HepG2 (cell line): ENCODE data around the gene STX4. TPM values are rescaled to one million over a fixed set of nuclear protein-coding genes. Genes with fewer than 3 reads are reported as not detected.

Experiments
- ATAC-seq: fragments of 200-7000 bp; cut with Tn5 transposase; 3 replicates; pipeline ENCODE4 v1.9.1; 2020; ENCODE audit warnings: mild to moderate bottlenecking, moderate library complexity
- BruUV-seq: library from RNA; stranded (reverse); fragments of 400-500 nt; replicated peaks from 2 replicates; lab custom pipeline; 2021; lab: Mats Ljungman, UMichigan
- CTCF ChIA-PET: fragments of 300-600 bp; formaldehyde crosslinking; extraction: SDS; loops from one replicate; lab custom pipeline; 2021; ENCODE audit warnings: low total read pairs, inconsistent platforms, low intra/inter-chr PET ratio; lab: Yijun Ruan, JAX
- POLR2A ChIA-PET: fragments of 350-600 bp; sonication (Branson Sonifier 250); formaldehyde crosslinking; loops from one replicate; lab custom pipeline; 2020; ENCODE audit warnings: antibody characterized with exemption, inconsistent platforms; lab: Yijun Ruan, JAX
- DNase-seq: peaks from one replicate; pipeline ENCODE4 v3.0.0-alpha.2; 2015; ENCODE audit warnings: low spot score
- FAIRE-seq: peaks from 3 replicates; lab custom pipeline; 2011; peaks lifted over from hg19 to GRCh38; lab: Jason Lieb, UNC
- H2AFZ ChIP-seq: one replicate; pipeline ENCODE4 v1.6.1; 2011; ENCODE audit warnings: low read length, inconsistent platforms
- H3K27ac ChIP-seq: fragments of 300-600 bp; 3 replicates; pipeline ENCODE4 v1.8.0; 2011; ENCODE audit warnings: mixed run types, mild to moderate bottlenecking, mixed read lengths, low read length, inconsistent platforms; ENCODE audit not compliant: insufficient read depth; ENCODE audit errors: extremely low read length
- H3K27me3 ChIP-seq, 2 experiments: fragments of 200-600 bp in 1 of 2; 2 replicates in 1 of 2; 3 replicates in 1 of 2; pipeline versions ENCODE4 v1.6.0 to v1.8.0; 2011; ENCODE audit warnings: low read length in 2 of 2, mild to moderate bottlenecking in 2 of 2, moderate library complexity in 2 of 2, inconsistent platforms in 1 of 2; ENCODE audit not compliant: insufficient read depth in 2 of 2, control insufficient read depth in 1 of 2
- H3K36me3 ChIP-seq, 2 experiments: fragments of 200-600 bp in 1 of 2; replicated peaks in 1 of 2; 2 replicates in 1 of 2; 3 replicates in 1 of 2; pipeline versions ENCODE4 v1.5.1 to v1.8.0; 2011; ENCODE audit warnings: low read length in 2 of 2, inconsistent platforms in 1 of 2; ENCODE audit not compliant: insufficient read depth in 2 of 2, control insufficient read depth in 1 of 2
- H3K4me1 ChIP-seq: 2 replicates; pipeline ENCODE4 v1.5.1; 2012; ENCODE audit warnings: low read length, inconsistent platforms; ENCODE audit not compliant: insufficient read depth
- H3K4me2 ChIP-seq: 2 replicates; pipeline ENCODE4 v1.6.0; 2011; ENCODE audit warnings: low read depth, low read length, inconsistent platforms
- H3K4me3 ChIP-seq, 3 experiments: fragments of 200-600 bp in 1 of 3; sonication (generic), shearing (Covaris generic) in 1 of 3; replicated peaks in 1 of 3; 2 replicates each; pipeline ENCODE4 v1.5.1; 2011 to 2016; ENCODE audit warnings: low read length in 3 of 3, inconsistent platforms in 2 of 3, low read depth in 2 of 3, mild to moderate bottlenecking in 2 of 3, control low read depth in 1 of 3, mixed read lengths in 1 of 3; ENCODE audit not compliant: insufficient read depth in 1 of 3
- H3K79me2 ChIP-seq: one replicate; pipeline ENCODE4 v1.6.1; 2011; ENCODE audit warnings: low read length, inconsistent platforms; ENCODE audit not compliant: insufficient read depth
- H3K9ac ChIP-seq: 2 replicates; pipeline ENCODE4 v1.6.0; 2011; ENCODE audit warnings: mild to moderate bottlenecking, low read depth, low read length, inconsistent platforms; ENCODE audit not compliant: insufficient read depth
- H3K9me3 ChIP-seq: 2 replicates; pipeline ENCODE4 v1.5.1; 2012; ENCODE audit warnings: mild to moderate bottlenecking, low read length
- H4K20me1 ChIP-seq: 2 replicates; pipeline ENCODE4 v1.6.0; 2011; ENCODE audit warnings: inconsistent platforms, mild to moderate bottlenecking, low read length, moderate library complexity; ENCODE audit not compliant: insufficient read depth
- FOXJ3 ChIP-seq: sonication (generic); formaldehyde crosslinking; IDR thresholded peaks from 2 replicates; pipeline ENCODE4 v1.4.0; 2020; ENCODE audit warnings: missing genetic modification reagents, mild to moderate bottlenecking, borderline replicate concordance
- MNT ChIP-seq: fragments of 450-650 bp; IDR thresholded peaks from 2 replicates; pipeline ENCODE4 v1.6.1; 2016
- NR1H2 ChIP-seq: sonication (generic); formaldehyde crosslinking; IDR thresholded peaks from 2 replicates; pipeline ENCODE4 v1.8.1; 2022; ENCODE audit warnings: low read depth, missing genetic modification reagents, borderline replicate concordance
- SPEN ChIP-seq: sonication (generic); formaldehyde crosslinking; IDR thresholded peaks from 2 replicates; pipeline ENCODE4 v1.5.1; 2020; ENCODE audit warnings: low read depth, mild to moderate bottlenecking, missing genetic modification reagents
- STAG1 ChIP-seq: sonication (generic); formaldehyde crosslinking; IDR thresholded peaks from 2 replicates; pipeline ENCODE4 v1.4.0; 2020; ENCODE audit warnings: missing genetic modification reagents
- TAF15 ChIP-seq: fragments of 200-400 bp; formaldehyde crosslinking; IDR thresholded peaks from one replicate; pipeline ENCODE4 v1.6.1; 2018; ENCODE audit warnings: mild to moderate bottlenecking, low read depth, low read length; ENCODE audit not compliant: poor library complexity, severe bottlenecking
- ZBTB4 ChIP-seq: sonication (generic); formaldehyde crosslinking; IDR thresholded peaks from 2 replicates; pipeline ENCODE4 v1.4.0; 2020; ENCODE audit warnings: missing genetic modification reagents, mild to moderate bottlenecking, borderline replicate concordance
- ZNF121 ChIP-seq: sonication (generic); formaldehyde crosslinking; IDR thresholded peaks from 2 replicates; pipeline ENCODE4 v1.5.0; 2020; ENCODE audit warnings: mild to moderate bottlenecking, missing genetic modification reagents
- ZNF607 ChIP-seq: sonication (generic); formaldehyde crosslinking; IDR thresholded peaks from 2 replicates; pipeline ENCODE4 v1.5.1; 2020; ENCODE audit warnings: missing genetic modification reagents, mild to moderate bottlenecking, borderline replicate concordance
- WGBS: methylation state at CpG from one replicate; pipeline ENCODE4 v1.1.6; 2017; ENCODE audit warnings: low lambda C conversion rate; 5-methylcytosine and 5-hydroxymethylcytosine counted together
- in situ Hi-C: cut with HindIII; loops from 2 replicates; pipeline ENCODE4 v1.10.0; 2017; ENCODE audit warnings: low pct_unique_long_range_greater_than_20kb; ENCODE audit not compliant: extremely low pct_ligation_motif_present
- intact Hi-C: fragments of 100-400 bp; cut with micrococcal nuclease; formaldehyde crosslinking; loops from one replicate; pipeline ENCODE4 v1.10.0; 2022; ENCODE audit not compliant: unreplicated experiment
- polyA plus RNA-seq, 8 experiments: library from polyadenylated mRNA; depleted of rRNA in 3 of 8; stranded (reverse) in 7 of 8; unstranded in 1 of 8; fragments of >200 nt; fragmentation: Illumina TruSeq in 4 of 8; extraction: Trizol in 4 of 8; gene quantifications; 2 replicates each; pipeline versions ENCODE4 v1.2.1 to v1.2.3, GENCODE V29; 2011 to 2016; ENCODE audit warnings: low read depth in 4 of 8, missing spikeins in 1 of 8, mixed read lengths in 1 of 8; ENCODE audit not compliant: insufficient read depth in 1 of 8
- total RNA-seq, 5 experiments: library from RNA; depleted of rRNA; stranded (reverse); fragments of >200 nt; fragmentation: Illumina TruSeq; extraction: Trizol; gene quantifications; 2 replicates each; pipeline ENCODE4 v1.2.3, GENCODE V29; 2016; ENCODE audit warnings: low read depth in 1 of 5
- TF ChIP-seq, protein P1 (sequence below): sonication (generic); formaldehyde crosslinking; IDR thresholded peaks from 2 replicates; pipeline ENCODE4 v1.4.0; 2020; ENCODE audit warnings: missing genetic modification reagents
- TF ChIP-seq, protein P2 (sequence below): sonication (generic); formaldehyde crosslinking; IDR thresholded peaks from 2 replicates; pipeline ENCODE4 v1.4.0; 2020; ENCODE audit warnings: missing genetic modification reagents, borderline replicate concordance
- TF ChIP-seq, protein P3 (sequence below): sonication (generic); formaldehyde crosslinking; IDR thresholded peaks from 2 replicates; pipeline ENCODE4 v1.4.0; 2020; ENCODE audit warnings: missing genetic modification reagents, mild to moderate bottlenecking, borderline replicate concordance

STX4 gene
- total and polyA plus RNA-seq, 2 of the 13 experiments (the other 11 are each of a cell fraction or from before 2014, with no cell fraction given) = 29.2 to 34.6 TPM

DNA sequence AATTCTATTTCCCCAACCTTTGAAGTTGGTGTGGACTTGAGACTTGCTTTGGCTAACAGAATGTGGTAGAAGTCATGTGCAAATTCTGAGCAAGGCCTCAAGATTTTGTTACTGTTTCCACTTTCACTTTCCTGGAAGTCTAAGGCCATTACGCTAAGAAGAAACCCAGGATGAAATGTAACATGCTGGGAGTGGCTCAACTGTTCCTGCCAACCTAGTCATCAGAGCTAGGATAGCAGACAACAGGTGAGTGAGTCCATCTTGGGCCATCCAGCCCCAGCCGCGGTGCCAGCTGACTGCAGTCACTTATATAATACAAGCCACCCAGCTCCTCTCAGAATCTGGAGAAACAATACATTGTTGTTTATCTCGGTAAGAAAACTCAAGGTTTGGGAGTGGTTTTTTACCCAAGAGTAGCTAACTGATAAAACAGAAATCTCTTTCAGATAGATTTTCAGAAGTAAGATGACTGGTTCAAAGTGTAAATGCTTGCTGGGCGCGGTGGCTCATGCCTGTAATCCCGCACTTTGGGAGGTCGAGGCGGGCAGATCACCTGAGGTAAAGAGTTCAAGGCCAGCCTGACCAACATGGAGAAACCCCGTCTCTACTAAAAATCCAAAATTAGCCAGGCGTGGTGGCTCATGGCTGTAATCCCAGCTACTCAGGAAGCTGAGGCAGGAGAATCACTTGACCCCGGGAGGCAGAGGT, 10.7 kb upstream of the STX4 start:
- no peaks in the 10 kb centered on the region for H3K36me3 ChIP-seq
- no peak for FAIRE-seq
- intact Hi-C loops (no loop called here), in situ Hi-C loops (no loop called here)
- H3K27ac ChIP-seq = peak overlapping the region; percentile 19
- ChIA-PET POLR2A (interaction anchor here (0.6 to 5.8 kb wide), 9 partner anchors 11 to 177 kb away, joined by 3 to 41 read pairs (median 8); partner anchors contain the start of genes KAT8, STX4, ZNF646 and ZNF668), CTCF (interaction anchor here (1.8 kb wide), 1 partner anchor 38 kb away, joined by 4 read pairs; the partner anchor contains the start of gene HSD3B7)
- H4K20me1 ChIP-seq = no peaks in the 10 kb centered on the region
- H3K4me3 ChIP-seq = peak overlapping the region in 2 of 3 experiments; percentile 19 to 43; a peak in 3 of 6 replicates
- BruUV-seq = no TSS peak
- no peak overlapping the region for H3K9ac ChIP-seq
- peak; percentile 21; the same call in 2 of the 3 replicates for ATAC-seq
- peaks cover 51% of the 10 kb centered on the region for H3K4me1 ChIP-seq
- H3K79me2 ChIP-seq = no peaks in the 10 kb centered on the region
- H3K4me2 ChIP-seq = peak overlapping the region; percentile 69
- 6% methylated on average over 12 of the region's 12 CpGs for WGBS
- peak; percentile 30 for DNase-seq
- no peak overlapping the region for H2AFZ ChIP-seq
- peaks cover 0 to 2% of the 10 kb centered on the region in 2 experiments; a peak in 1 of 5 replicates for H3K27me3 ChIP-seq
- no peaks in the 10 kb centered on the region for H3K9me3 ChIP-seq
- TF ChIP-seq, protein P1, sequence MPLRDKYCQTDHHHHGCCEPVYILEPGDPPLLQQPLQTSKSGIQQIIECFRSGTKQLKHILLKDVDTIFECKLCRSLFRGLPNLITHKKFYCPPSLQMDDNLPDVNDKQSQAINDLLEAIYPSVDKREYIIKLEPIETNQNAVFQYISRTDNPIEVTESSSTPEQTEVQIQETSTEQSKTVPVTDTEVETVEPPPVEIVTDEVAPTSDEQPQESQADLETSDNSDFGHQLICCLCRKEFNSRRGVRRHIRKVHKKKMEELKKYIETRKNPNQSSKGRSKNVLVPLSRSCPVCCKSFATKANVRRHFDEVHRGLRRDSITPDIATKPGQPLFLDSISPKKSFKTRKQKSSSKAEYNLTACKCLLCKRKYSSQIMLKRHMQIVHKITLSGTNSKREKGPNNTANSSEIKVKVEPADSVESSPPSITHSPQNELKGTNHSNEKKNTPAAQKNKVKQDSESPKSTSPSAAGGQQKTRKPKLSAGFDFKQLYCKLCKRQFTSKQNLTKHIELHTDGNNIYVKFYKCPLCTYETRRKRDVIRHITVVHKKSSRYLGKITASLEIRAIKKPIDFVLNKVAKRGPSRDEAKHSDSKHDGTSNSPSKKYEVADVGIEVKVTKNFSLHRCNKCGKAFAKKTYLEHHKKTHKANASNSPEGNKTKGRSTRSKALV (CRISPR knock-in tag) = 0 out of 2 replicates have a peak, but pooled peaks have one; percentile 37
- TF ChIP-seq FOXJ3 (CRISPR knock-in tag) (0 out of 2 replicates have a peak, but pooled peaks have one; percentile 11), TAF15 (no peak), STAG1 (CRISPR knock-in tag) (0 out of 2 replicates have a peak, but pooled peaks have one; percentile 3), ZBTB4 (CRISPR knock-in tag) (no peak), ZNF121 (no peak), SPEN (CRISPR knock-in tag) (peak; percentile 38; the same call in 1 of the 2 replicates), ZNF607 (0 out of 2 replicates have a peak, but pooled peaks have one; percentile 34), MNT (no peak), NR1H2 (CRISPR knock-in tag) (no peak)
- TF ChIP-seq, protein P2, sequence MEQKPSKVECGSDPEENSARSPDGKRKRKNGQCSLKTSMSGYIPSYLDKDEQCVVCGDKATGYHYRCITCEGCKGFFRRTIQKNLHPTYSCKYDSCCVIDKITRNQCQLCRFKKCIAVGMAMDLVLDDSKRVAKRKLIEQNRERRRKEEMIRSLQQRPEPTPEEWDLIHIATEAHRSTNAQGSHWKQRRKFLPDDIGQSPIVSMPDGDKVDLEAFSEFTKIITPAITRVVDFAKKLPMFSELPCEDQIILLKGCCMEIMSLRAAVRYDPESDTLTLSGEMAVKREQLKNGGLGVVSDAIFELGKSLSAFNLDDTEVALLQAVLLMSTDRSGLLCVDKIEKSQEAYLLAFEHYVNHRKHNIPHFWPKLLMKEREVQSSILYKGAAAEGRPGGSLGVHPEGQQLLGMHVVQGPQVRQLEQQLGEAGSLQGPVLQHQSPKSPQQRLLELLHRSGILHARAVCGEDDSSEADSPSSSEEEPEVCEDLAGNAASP (CRISPR knock-in tag) = peak; percentile 61; the same call in 1 of the 2 replicates
- TF ChIP-seq, protein P3, sequence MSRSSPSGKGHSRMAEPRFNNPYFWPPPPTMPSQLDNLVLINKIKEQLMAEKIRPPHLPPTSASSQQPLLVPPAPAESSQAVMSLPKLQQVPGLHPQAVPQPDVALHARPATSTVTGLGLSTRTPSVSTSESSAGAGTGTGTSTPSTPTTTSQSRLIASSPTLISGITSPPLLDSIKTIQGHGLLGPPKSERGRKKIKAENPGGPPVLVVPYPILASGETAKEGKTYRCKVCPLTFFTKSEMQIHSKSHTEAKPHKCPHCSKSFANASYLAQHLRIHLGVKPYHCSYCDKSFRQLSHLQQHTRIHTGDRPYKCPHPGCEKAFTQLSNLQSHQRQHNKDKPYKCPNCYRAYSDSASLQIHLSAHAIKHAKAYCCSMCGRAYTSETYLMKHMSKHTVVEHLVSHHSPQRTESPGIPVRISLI = no peak
